Measurements from ENCODE around the gene SLC2A4RG.

Gene SLC2A4RG

GRCh38 chr20:63739130-63740069, at the start of gene SLC2A4RG:
TSS of gene SLC2A4RG (plus strand) at chr20:63739776. CDS start at chr20:63739913, 137 bp downstream.
- FAIRE-seq, result no peak

- no peak for FAIRE-seq
Observed at GRCh38 chr20:63690003-63690897, 49.3 kb upstream of the SLC2A4RG start.

- FAIRE-seq, result no peak
Observed at GRCh38 chr20:63690898-63691710, 48.5 kb upstream of the SLC2A4RG start.

- FAIRE-seq, result no peak
Observed at GRCh38 chr20:63691711-63692435, 47.7 kb upstream of the SLC2A4RG start.

GRCh38 chr20:63692436-63693082, 47.0 kb upstream of the SLC2A4RG start:
- no peak for FAIRE-seq

- no peak for FAIRE-seq
Observed at GRCh38 chr20:63693083-63693732, 46.4 kb upstream of the SLC2A4RG start.

- no peak for FAIRE-seq
Observed at GRCh38 chr20:63693733-63694583, 45.6 kb upstream of the SLC2A4RG start.

GRCh38 chr20:63694584-63695423, 44.8 kb upstream of the SLC2A4RG start:
- FAIRE-seq, result no peak

- FAIRE-seq, result no peak
Observed at GRCh38 chr20:63695424-63696305, 43.9 kb upstream of the SLC2A4RG start.

- FAIRE-seq, result no peak
Observed at GRCh38 chr20:63696306-63696627, 43.3 kb upstream of the SLC2A4RG start.

GRCh38 chr20:63696628-63697356, 42.8 kb upstream of the SLC2A4RG start, which contains the start of gene TNFRSF6B:
TSS of gene TNFRSF6B (plus strand) at chr20:63696652. CDS start at chr20:63696768, 116 bp downstream.
- FAIRE-seq, result no peak

- FAIRE-seq, result no peak
Observed at GRCh38 chr20:63697357-63697867, 42.2 kb upstream of the SLC2A4RG start.

- no peak for FAIRE-seq
Observed at GRCh38 chr20:63697868-63698545, 41.6 kb upstream of the SLC2A4RG start.

- FAIRE-seq, result no peak
Observed at GRCh38 chr20:63698739-63699465, 40.7 kb upstream of the SLC2A4RG start.

GRCh38 chr20:63699466-63700198, 39.9 kb upstream of the SLC2A4RG start:
- no peak for FAIRE-seq

Data from G401.6 (cell line).